HG03025 (cell line): ENCODE results near the gene VANGL2.

ENCODE experiments used
- ATAC-seq: cut with Tn5 transposase; IDR thresholded peaks from one replicate; pipeline ENCODE4 v1.9.1; 2021; ENCODE audit warnings: mild to moderate bottlenecking, moderate library complexity; ENCODE audit not compliant: unreplicated experiment, low FRiP score

VANGL2 gene

GRCh38 chr1:160421881-160422280 is 21.5 kb downstream of the VANGL2 start:
- ATAC-seq, result no peak

DNA sequence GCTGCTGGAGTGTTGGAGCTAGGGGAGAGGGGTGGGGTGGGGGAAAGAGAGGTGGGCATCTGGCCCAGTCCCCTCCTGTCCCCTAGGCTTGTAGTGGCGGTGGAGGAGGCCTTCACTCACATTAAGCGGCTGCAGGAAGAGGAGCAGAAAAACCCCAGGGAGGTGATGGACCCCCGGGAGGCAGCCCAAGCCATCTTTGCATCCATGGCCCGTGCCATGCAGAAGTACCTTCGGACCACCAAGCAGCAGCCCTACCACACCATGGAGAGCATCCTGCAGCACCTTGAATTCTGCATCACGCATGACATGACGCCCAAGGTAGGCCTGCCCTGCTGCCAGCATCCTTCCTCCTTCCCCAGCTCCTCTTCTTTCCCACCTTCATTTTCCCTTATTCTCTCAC is 23.6 kb downstream of the VANGL2 start:
- ATAC-seq, result no peak

- no peak for ATAC-seq
Measured at GRCh38 chr1:160425847-160426246, 25.5 kb downstream of the VANGL2 start.

GRCh38 chr1:160427625-160428024 is 27.3 kb downstream of the VANGL2 start:
- no peak for ATAC-seq

GRCh38 chr1:160428053-160428452 is 27.7 kb downstream of the VANGL2 start:
- ATAC-seq, result no peak

DNA sequence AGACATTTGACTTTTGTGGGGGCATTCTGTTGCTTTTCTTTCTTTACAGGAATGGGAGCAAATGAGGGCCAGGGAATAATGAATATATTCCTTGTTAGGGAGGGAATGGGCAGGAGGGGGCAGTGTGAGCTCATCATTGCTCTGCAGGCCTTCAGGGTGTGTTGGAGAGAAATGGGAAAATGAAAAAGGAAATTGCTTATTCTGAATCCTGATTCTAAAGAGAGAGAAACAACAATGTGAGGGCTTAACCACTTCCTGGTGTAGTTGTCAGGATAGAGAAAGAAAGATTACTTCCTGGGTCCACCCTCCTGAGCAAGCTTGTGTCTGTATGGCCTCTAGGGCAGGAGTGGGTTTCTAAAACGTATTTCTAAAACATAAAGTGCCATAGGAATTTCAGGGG is 28.3 kb downstream of the VANGL2 start:
- ATAC-seq, result no peak

GRCh38 chr1:160429125-160429561 is 28.8 kb downstream of the VANGL2 start:
- no peak for ATAC-seq

DNA sequence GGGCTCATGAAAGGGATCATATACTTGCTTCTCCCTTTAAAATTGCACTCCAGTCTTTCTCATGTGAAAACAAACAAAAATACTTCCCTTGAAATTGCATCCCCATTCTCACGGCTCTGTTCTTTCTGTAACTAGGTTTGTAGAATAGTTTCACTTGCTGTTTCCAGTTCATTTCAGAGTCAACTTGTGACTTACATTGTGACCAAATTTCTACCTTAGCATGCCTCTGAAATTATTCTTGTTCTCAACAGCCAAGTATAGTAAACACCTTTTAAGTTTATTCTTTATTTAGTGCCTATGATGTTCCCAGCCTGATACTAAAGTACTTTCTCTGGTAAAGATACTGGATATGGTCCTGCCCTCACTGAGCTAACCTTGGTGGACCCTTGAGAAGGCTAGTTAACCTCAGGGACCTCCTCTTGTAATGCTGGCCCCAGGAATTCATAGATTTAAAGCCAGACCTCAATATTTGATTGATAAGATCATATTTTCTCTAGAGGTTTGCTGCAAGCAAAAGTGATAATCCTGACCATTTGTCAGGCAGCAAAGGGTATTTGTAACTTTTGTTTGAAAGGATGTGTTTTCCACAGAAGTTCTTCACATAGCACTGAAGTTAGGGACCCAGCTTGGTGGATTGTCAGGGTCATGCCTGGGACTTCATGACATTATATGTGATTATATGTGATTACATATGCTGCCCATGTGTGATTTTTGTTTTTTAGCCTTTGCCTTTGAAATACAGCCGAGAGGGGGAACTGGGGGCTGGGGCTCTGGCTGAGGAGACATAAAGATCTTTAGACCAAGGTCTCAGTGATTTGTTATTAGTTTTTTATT is 29.6 kb downstream of the VANGL2 start:
- ATAC-seq, result no peak

- no peak for ATAC-seq
Measured at GRCh38 chr1:160431006-160431405, 30.6 kb downstream of the VANGL2 start.

DNA sequence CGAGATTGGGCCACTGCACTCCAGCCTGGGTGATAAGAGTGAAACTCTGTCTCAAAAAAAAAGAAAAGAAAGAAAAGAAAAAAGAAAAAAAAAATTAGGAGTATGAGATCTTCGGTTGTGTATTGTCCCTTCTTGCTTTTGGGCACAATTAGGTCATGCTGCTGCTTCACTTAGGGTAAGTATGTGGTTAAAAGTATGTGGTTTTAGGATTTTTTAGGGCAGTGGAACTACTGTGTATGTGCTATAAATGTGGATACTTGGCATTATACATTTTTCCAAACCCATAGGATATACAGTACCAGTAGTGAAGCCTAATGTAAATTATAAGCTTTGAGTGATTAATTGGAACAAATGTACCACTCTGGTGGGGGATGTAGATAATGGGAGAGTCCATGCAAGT is 31.2 kb downstream of the VANGL2 start:
- ATAC-seq, result no peak

DNA sequence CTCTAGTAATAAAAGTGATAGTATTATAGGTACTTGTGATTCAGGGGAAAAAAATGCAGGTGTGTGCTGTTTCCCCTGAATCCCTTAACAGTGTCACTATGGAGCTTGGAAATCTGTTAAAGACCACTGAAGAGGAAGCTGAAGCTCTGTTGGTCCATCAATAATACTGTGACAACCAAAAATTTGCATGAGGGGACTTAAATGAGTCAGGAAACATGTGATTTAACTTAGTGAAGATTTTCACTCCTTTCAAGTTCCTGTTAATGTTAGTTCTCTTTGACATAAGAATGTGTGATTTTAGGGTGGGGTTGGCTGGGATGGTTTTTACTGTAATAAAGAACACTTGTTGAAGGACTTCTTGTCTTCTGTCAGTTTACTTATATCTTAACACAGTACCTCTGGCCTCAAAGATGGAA is 32.0 kb downstream of the VANGL2 start:
- ATAC-seq, result peak; percentile 52

DNA sequence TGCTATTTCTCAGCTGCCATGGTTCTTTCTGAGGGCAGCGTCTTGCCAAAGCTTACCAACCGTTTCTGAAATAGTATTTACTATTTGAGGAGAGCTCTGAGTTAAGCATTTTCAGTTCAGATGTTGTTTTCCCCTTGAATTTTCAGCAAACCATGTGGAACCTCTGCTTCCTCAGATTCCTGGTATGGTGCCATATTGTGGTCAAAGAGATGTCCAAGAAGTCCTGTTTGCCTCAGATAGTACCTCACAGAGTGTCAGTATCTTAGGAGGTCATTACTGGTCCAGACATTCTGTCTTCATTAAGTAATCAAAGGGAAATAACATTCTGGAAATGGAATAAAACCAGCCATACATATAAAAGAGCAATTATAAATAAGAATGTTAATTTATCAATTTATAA is 36.6 kb downstream of the VANGL2 start:
- ATAC-seq, result no peak

- no peak for ATAC-seq
Measured at GRCh38 chr1:160437432-160438316, 37.3 kb downstream of the VANGL2 start.

DNA sequence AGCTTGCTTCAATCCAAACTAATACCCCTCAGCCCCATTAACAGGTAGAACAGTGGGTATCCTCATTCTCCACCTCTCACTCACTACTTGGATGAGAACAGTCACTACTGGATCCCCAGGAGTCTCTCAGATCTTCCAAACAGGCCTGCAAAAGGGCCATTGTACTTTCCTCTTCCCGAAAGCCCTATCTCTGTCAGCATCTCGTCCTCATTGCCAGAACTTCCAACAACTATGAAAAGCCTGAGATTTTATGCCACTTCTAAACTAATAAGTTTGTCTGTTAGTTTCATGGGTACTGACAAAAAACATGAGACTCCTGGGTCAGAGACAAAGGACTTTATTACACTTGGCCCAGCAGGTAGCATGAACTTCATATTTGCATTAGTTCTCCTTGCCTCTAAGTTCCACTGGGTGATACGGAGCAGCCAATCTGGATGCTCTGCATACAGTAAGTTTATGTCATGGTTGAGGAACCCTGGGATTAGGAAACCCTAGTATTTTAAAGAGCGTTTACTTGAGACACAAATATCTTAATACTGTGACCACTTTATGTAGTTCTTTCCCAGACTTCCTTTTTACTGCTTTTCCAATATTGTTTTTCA is 38.1 kb downstream of the VANGL2 start:
- no peak for ATAC-seq

DNA sequence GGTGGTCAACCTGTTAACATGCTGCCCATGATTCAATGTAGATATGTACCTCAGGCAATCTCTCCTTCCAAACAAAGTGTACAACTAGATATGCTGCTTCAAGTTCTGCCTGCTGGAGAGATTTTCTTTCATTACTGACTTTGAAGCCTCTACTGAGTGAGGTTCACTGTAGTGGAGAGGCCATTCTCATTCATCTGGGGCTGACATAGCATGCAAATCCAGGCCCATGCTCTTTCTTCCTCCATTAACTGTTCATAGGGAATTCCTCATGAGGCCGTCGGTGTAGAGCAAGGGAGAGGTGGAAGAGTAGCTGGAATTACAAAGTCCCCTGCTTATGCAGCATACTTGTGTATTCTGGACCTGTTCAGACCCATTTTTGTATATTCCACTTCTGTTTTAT is 38.6 kb downstream of the VANGL2 start:
- ATAC-seq, result no peak

GRCh38 chr1:160439718-160440117 is 39.4 kb downstream of the VANGL2 start:
- ATAC-seq, result no peak

DNA sequence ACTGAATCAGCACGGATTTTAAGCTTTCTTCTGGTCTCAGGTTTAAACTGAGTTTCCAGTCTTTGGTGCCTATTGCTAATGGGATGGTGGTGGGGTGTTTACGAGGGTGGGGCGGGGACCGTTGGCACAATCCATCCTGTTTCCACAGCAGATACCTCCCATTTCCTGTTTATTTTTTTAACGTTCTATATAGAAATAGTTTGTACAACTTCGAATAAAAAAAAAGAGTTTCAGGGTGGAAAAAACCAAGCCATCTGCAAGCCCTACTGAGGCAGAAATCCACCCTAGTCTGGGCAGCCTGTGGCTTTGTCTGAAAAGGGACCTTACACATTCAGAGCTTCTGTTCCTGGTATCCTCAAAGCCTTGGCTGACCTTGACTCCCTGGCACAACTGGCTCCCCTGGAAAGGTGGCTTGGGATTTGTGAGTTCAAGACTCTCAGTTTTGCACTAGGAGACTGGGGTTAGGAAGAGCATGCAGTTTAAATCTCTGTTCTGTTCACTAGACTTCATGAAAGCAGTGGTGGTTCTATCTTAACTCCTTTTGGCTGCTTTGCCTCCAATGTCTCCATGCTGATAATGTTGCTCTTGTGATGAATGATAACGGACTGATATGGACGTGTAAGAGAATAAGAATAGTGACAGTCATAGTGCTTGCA is 46.7 kb downstream of the VANGL2 start:
- ATAC-seq, result no peak

DNA sequence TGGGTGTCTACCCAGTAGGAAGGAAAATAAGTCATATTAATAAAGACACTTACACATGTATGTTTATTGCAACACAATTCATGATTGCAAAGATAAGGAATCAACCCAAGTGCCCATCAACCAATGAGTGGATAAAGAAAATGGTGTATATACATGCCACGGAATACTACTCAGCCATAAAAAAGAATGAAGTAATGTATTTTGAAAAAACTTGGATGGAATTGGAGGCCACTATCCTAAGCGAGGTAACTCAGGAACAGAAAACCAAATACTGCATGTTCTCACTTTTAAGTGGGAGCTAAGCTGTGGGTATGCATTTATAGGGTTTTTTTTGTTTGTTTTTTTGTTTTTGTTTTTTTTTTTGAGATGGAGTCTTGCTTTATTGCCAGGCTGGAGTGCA is 49.1 kb downstream of the VANGL2 start:
- ATAC-seq, result no peak

DNA sequence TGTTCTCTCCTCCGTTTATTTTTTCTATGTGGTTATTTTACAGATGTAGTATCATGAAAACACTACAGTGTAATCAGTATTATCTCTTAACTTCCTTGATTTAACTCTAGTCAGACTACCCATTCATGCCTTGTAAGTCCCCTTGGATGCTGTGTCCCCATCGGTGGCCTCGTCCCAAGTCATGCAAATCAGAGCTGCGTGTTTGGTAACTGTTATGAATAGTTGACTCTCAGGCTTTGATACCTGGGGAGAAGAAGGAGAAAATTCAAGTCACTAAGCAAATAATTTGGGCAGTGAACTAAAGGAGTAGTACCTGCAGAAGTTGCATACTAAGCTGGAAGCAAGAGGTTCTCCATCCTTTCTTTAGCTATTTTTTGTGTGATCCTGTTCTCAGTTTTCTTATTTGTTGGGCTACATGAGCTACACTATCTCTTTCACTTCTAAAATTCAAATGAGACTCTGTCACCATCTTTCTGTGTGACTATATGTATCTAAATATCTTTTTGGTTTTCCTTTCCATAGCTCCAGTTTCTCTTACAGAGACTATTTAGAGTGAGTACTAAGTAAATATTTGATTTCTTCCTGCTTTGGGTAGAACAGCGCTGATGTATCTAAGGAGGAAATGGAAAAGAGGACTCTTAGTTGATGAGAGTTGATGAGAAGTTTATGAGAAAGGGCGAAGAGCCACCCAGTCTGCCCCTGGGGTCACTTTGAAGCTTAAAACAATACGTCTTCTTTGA is 50.9 kb downstream of the VANGL2 start:
- no peak for ATAC-seq

- no peak for ATAC-seq
Measured at GRCh38 chr1:160451859-160452232, 51.5 kb downstream of the VANGL2 start.
